A549 (cell line): ENCODE results near the gene DRD3. TPM values are rescaled to one million over a fixed set of nuclear protein-coding genes. Genes with fewer than 3 reads are reported as not detected.
A peak's percentile ranks its signal among the peaks of the same experiment; 100 is the strongest.

Experiments
- ATAC-seq, 2 experiments: fragments of 200-7000 bp in 1 of 2; fragments of >200 bp in 1 of 2; cut with Nextera tagmentation in 1 of 2; cut with Tn5 transposase in 1 of 2; 3 replicates each; pipeline versions ENCODE4 v1.8.0 to v1.9.1; 2018 to 2020; ENCODE audit warnings: mild to moderate bottlenecking in 1 of 2, moderate library complexity in 1 of 2
- CTCF ChIA-PET: fragments of 300-600 bp; sonication (Branson Sonifier 250); formaldehyde crosslinking; extraction: SDS; loops from one replicate; lab custom pipeline; 2021; ENCODE audit warnings: antibody characterized with exemption, inconsistent platforms; lab: Yijun Ruan, JAX
- POLR2A ChIA-PET: fragments of 350-600 bp; formaldehyde crosslinking; extraction: SDS; loops from one replicate; lab custom pipeline; 2021; ENCODE audit warnings: antibody characterized with exemption, inconsistent platforms; lab: Yijun Ruan, JAX
- DNase-seq, 2 experiments: peaks; one replicate each; pipeline versions ENCODE4 v3.0.0 to v3.0.0-alpha.2; 2011 to 2016; ENCODE audit warnings: low read depth in 1 of 2, low spot score in 1 of 2
- FAIRE-seq: peaks from 2 replicates; lab custom pipeline; 2011; peaks lifted over from hg19 to GRCh38; lab: Jason Lieb, UNC
- H3K27ac ChIP-seq, 2 experiments: fragments of >200 bp; sonication (Bioruptor Twin); formaldehyde crosslinking; 3 replicates each; pipeline ENCODE4 v1.5.1; 2016 to 2017
- H3K4me1 ChIP-seq: fragments of >200 bp; sonication (Bioruptor Twin); formaldehyde crosslinking; 3 replicates; pipeline ENCODE4 v1.6.1; 2016
- H3K4me2 ChIP-seq: fragments of >200 bp; sonication (Bioruptor Twin); formaldehyde crosslinking; 3 replicates; pipeline ENCODE4 v1.6.1; 2016
- H3K4me3 ChIP-seq: fragments of >200 bp; sonication (Bioruptor Twin); formaldehyde crosslinking; 3 replicates; pipeline ENCODE4 v1.5.1; 2016
- H3K9me3 ChIP-seq: fragments of >200 bp; sonication (Bioruptor Twin); formaldehyde crosslinking; 3 replicates; pipeline ENCODE4 v1.6.1; 2016
- CBX8 ChIP-seq: fragments of 200-600 bp; sonication (generic); IDR thresholded peaks from 2 replicates; pipeline ENCODE4 v1.6.1; 2016
- CEBPB ChIP-seq, 2 experiments: fragments of >200 bp in 1 of 2; sonication (Bioruptor Twin) in 1 of 2; formaldehyde crosslinking in 1 of 2; IDR thresholded peaks; 2 replicates each; pipeline ENCODE4 v1.6.1; 2012 to 2016
- CHD4 ChIP-seq: fragments of 200-600 bp; sonication (generic); IDR thresholded peaks from 2 replicates; pipeline ENCODE4 v1.6.1; 2016; ENCODE audit warnings: antibody characterized with exemption, mild to moderate bottlenecking, borderline replicate concordance
- CTCF ChIP-seq: fragments of >200 bp; sonication (Bioruptor Twin); formaldehyde crosslinking; IDR thresholded peaks from 3 replicates; pipeline ENCODE4 v1.5.1; 2016
- EHMT2 ChIP-seq: fragments of 200-600 bp; sonication (generic); IDR thresholded peaks from 2 replicates; pipeline ENCODE4 v1.6.1; 2016; ENCODE audit warnings: antibody characterized with exemption, low read depth, mild to moderate bottlenecking, moderate library complexity
- EP300 ChIP-seq, 2 experiments: fragments of >200 bp; sonication (Bioruptor Twin); formaldehyde crosslinking; IDR thresholded peaks; 2 replicates in 1 of 2; 3 replicates in 1 of 2; pipeline ENCODE4 v1.6.1; 2016 to 2017
- ESRRA ChIP-seq: fragments of 150-350 bp; IDR thresholded peaks from 2 replicates; pipeline ENCODE4 v1.6.1; 2014; ENCODE audit warnings: mild to moderate bottlenecking, low read length, borderline replicate concordance
- FOSL2 ChIP-seq, 2 experiments: fragments of 450-650 bp in 1 of 2; fragments of >200 bp in 1 of 2; sonication (Bioruptor Twin) in 1 of 2; formaldehyde crosslinking; IDR thresholded peaks; 2 replicates each; pipeline versions ENCODE4 v1.5.0 to v1.6.1; 2016 to 2020; ENCODE audit warnings: mild to moderate bottlenecking in 1 of 2, moderate library complexity in 1 of 2
- FOXS1 ChIP-seq: fragments of 250-450 bp; sonication (Bioruptor Pico); IDR thresholded peaks from 2 replicates; pipeline ENCODE4 v1.5.0; 2020; ENCODE audit warnings: mild to moderate bottlenecking, moderate library complexity
- HDAC2 ChIP-seq: fragments of 200-600 bp; sonication (generic); IDR thresholded peaks from 2 replicates; pipeline ENCODE4 v1.6.1; 2016
- HOXA7 ChIP-seq: fragments of 250-450 bp; sonication (Bioruptor Pico); IDR thresholded peaks from 2 replicates; pipeline ENCODE4 v1.5.0; 2020; ENCODE audit warnings: mild to moderate bottlenecking, moderate library complexity
- HOXB13 ChIP-seq: fragments of 250-450 bp; sonication (Bioruptor Pico); IDR thresholded peaks from 2 replicates; pipeline ENCODE4 v1.5.0; 2020; ENCODE audit warnings: low read depth, mild to moderate bottlenecking, moderate library complexity
- KDM5A ChIP-seq: fragments of 200-600 bp; sonication (generic); IDR thresholded peaks from 2 replicates; pipeline ENCODE4 v1.6.1; 2016; ENCODE audit warnings: antibody characterized with exemption, mild to moderate bottlenecking
- MAFK ChIP-seq: fragments of 450-650 bp; IDR thresholded peaks from 2 replicates; pipeline ENCODE4 v1.6.1; 2014; ENCODE audit not compliant: partially characterized antibody
- MYC ChIP-seq: IDR thresholded peaks from 2 replicates; pipeline ENCODE4 v1.6.1; 2012; ENCODE audit warnings: mild to moderate bottlenecking, inconsistent platforms, low read length, improper control_type of control experiment, borderline replicate concordance
- NFE2L2 ChIP-seq: fragments of 150-350 bp; conservative IDR thresholded peaks from 2 replicates; pipeline ENCODE4 v1.6.1; 2014; ENCODE audit warnings: low read length
- NR3C1 ChIP-seq: fragments of >200 bp; sonication (Bioruptor Twin); formaldehyde crosslinking; IDR thresholded peaks from 3 replicates; pipeline ENCODE4 v1.6.1; 2017
- PHF8 ChIP-seq: fragments of 200-600 bp; sonication (generic); IDR thresholded peaks from 2 replicates; pipeline ENCODE4 v1.6.1; 2016; ENCODE audit warnings: low read depth, mild to moderate bottlenecking, antibody characterized with exemption, moderate library complexity, borderline replicate concordance
- POLR2A ChIP-seq: IDR thresholded peaks from 2 replicates; pipeline ENCODE4 v1.6.1; 2012; ENCODE audit warnings: mild to moderate bottlenecking, low read length
- RAD21 ChIP-seq, 2 experiments: fragments of >200 bp in 1 of 2; sonication (Bioruptor Twin) in 1 of 2; formaldehyde crosslinking in 1 of 2; IDR thresholded peaks in 1 of 2; conservative IDR thresholded peaks in 1 of 2; 2 replicates in 1 of 2; 3 replicates in 1 of 2; pipeline ENCODE4 v1.6.1; 2012 to 2018; ENCODE audit warnings: inconsistent platforms in 1 of 2
- RARB ChIP-seq: fragments of 250-450 bp; sonication (Bioruptor Pico); IDR thresholded peaks from 2 replicates; pipeline ENCODE4 v1.8.0; 2021; ENCODE audit warnings: mild to moderate bottlenecking, moderate library complexity
- SMC3 ChIP-seq: fragments of >200 bp; sonication (Bioruptor Twin); formaldehyde crosslinking; IDR thresholded peaks from 3 replicates; pipeline ENCODE4 v1.6.1; 2018; ENCODE audit warnings: inconsistent platforms
- SREBF2 ChIP-seq: fragments of 450-650 bp; IDR thresholded peaks from 2 replicates; pipeline ENCODE4 v1.6.1; 2014; ENCODE audit warnings: mild to moderate bottlenecking, moderate library complexity
- TFCP2L1 ChIP-seq: fragments of 250-450 bp; sonication (Bioruptor Pico); IDR thresholded peaks from 2 replicates; pipeline ENCODE4 v1.5.0; 2021; ENCODE audit warnings: mild to moderate bottlenecking
- TP53 ChIP-seq: fragments of 250-450 bp; sonication (Bioruptor Pico); IDR thresholded peaks from 2 replicates; pipeline ENCODE4 v1.5.0; 2021; ENCODE audit warnings: mild to moderate bottlenecking, moderate library complexity
- ZC3H11A ChIP-seq: fragments of 450-650 bp; IDR thresholded peaks from 2 replicates; pipeline ENCODE4 v1.6.1; 2014; ENCODE audit warnings: antibody characterized with exemption, mild to moderate bottlenecking
- ZFP36 ChIP-seq: fragments of 450-650 bp; IDR thresholded peaks from 2 replicates; pipeline ENCODE4 v1.6.1; 2014; ENCODE audit warnings: borderline replicate concordance; ENCODE audit not compliant: partially characterized antibody
- WGBS: methylation state at CpG from one replicate; pipeline ENCODE4 v1.1.6; 2017; ENCODE audit errors: missing lambda C conversion rate; 5-methylcytosine and 5-hydroxymethylcytosine counted together
- polyA plus RNA-seq, 4 experiments: library from polyadenylated mRNA; depleted of rRNA in 3 of 4; stranded (reverse); fragments of >200 nt; fragmentation: RNase III in 1 of 4; extraction: RNeasy Plus Mini Kit Qiagen cat#74134 plus additional on column Dnase treatment in 1 of 4; gene quantifications; 2 replicates in 3 of 4; 3 replicates in 1 of 4; pipeline ENCODE4 v1.2.3, GENCODE V29; 2011 to 2017
- TF ChIP-seq, protein P1 (sequence below): fragments of 200-600 bp; sonication (generic); IDR thresholded peaks from 2 replicates; pipeline ENCODE4 v1.6.1; 2016; ENCODE audit warnings: antibody characterized with exemption, mild to moderate bottlenecking, moderate library complexity
- TF ChIP-seq, protein P2 (sequence below): fragments of 250-450 bp; sonication (Bioruptor Pico); IDR thresholded peaks from 2 replicates; pipeline ENCODE4 v1.5.0; 2021; ENCODE audit warnings: mild to moderate bottlenecking, moderate library complexity, borderline replicate concordance

Gene DRD3
- polyA plus RNA-seq, 2 of the 4 experiments (the other 2 are of a cell fraction) = not detected

GRCh38 chr3:114155370-114155821 lies 23.5 kb downstream of the DRD3 start:
- ATAC-seq = peak; percentile 23 to 60; a peak in 3 of 6 replicates
- peak; percentile 67 for TF ChIP-seq CTCF
- TF ChIP-seq KDM5A = no peak
- TF ChIP-seq RAD21 (conservative IDR thresholded peaks at IDR 0.05 in 1 of 2, IDR thresholded peaks at IDR 0.05 in 1 of 2) = peak; percentile 15 to 51; a peak in 2 of 5 replicates
- TF ChIP-seq TFCP2L1 (CRISPR knock-in tag) = no peak
- TF ChIP-seq TP53 (CRISPR knock-in tag) = no peak
- TF ChIP-seq NFE2L2 = no peak
- TF ChIP-seq PHF8 = no peak
- no peak for TF ChIP-seq SREBF2
- TF ChIP-seq MAFK = no peak
- TF ChIP-seq, protein P1, sequence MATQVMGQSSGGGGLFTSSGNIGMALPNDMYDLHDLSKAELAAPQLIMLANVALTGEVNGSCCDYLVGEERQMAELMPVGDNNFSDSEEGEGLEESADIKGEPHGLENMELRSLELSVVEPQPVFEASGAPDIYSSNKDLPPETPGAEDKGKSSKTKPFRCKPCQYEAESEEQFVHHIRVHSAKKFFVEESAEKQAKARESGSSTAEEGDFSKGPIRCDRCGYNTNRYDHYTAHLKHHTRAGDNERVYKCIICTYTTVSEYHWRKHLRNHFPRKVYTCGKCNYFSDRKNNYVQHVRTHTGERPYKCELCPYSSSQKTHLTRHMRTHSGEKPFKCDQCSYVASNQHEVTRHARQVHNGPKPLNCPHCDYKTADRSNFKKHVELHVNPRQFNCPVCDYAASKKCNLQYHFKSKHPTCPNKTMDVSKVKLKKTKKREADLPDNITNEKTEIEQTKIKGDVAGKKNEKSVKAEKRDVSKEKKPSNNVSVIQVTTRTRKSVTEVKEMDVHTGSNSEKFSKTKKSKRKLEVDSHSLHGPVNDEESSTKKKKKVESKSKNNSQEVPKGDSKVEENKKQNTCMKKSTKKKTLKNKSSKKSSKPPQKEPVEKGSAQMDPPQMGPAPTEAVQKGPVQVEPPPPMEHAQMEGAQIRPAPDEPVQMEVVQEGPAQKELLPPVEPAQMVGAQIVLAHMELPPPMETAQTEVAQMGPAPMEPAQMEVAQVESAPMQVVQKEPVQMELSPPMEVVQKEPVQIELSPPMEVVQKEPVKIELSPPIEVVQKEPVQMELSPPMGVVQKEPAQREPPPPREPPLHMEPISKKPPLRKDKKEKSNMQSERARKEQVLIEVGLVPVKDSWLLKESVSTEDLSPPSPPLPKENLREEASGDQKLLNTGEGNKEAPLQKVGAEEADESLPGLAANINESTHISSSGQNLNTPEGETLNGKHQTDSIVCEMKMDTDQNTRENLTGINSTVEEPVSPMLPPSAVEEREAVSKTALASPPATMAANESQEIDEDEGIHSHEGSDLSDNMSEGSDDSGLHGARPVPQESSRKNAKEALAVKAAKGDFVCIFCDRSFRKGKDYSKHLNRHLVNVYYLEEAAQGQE = no peak
- TF ChIP-seq EHMT2 = 0 out of 2 replicates have a peak, but pooled peaks have one; percentile 42
- TF ChIP-seq CEBPB (IDR thresholded peaks at IDR 0.05) = 0 out of 4 replicates have a peak, but pooled peaks of 1 of the 2 experiments have one; percentile 11
- no peak for TF ChIP-seq HDAC2
- Histone ChIP-seq H3K9me3 (no peaks in the 10 kb centered on the region), H3K4me1 (no peaks in the 10 kb centered on the region), H3K4me2 (no peak overlapping the region), H3K27ac (no peak overlapping the region), H3K4me3 (no peak overlapping the region)
- ChIA-PET POLR2A (interaction anchor here (0.7 kb wide), 1 partner anchor 97 kb away, joined by 3 read pairs; no protein-coding TSS in a partner anchor), CTCF (interaction anchor here (0.6 to 1.4 kb wide), 12 partner anchors 9 to 387 kb away, joined by 3 to 6 read pairs (median 3); partner anchors contain the start of genes DRD3 and GRAMD1C)
- WGBS = 37% methylated on average over 9 of the region's 9 CpGs
- DNase-seq = peak; percentile 25 to 61
- no peak for FAIRE-seq

DNA sequence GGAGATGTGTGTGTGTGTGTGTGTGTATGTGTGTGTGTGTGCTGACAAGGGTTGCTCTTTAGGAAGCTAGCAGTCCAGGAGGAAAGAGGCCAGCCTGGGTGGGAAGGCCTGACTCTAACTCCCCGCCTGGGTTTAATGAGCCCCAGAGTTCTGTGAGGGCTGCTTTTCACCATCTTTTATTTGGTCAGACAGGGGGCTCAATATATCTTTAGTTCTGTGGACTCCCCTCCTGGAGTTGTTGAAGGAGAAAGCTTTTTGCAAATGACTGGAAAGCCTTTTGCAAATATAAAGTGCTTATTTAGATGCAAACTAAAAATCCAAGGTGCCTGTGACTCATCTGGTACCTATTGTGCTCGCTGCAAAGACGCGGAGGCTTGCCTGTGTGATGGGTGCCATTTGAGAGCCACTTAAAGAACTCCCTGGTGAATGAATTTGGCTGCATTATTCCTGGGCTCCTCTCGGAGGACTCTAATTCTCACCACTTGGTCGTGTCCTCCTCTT lies 24.5 kb downstream of the DRD3 start:
- Histone ChIP-seq H3K4me1 (no peaks in the 10 kb centered on the region), H3K4me3 (no peak overlapping the region), H3K9me3 (no peaks in the 10 kb centered on the region), H3K27ac (no peak overlapping the region), H3K4me2 (no peak overlapping the region)
- CTCF ChIA-PET = interaction anchor here (0.9 to 1.4 kb wide), 5 partner anchors 23 to 316 kb away, joined by 3 read pairs; partner anchors contain the start of genes DRD3 and GRAMD1C
- FAIRE-seq (no peak), ATAC-seq (no peak), DNase-seq (no peak)
- TF ChIP-seq HOXB13 (CRISPR knock-in tag) (no peak), CHD4 (no peak), ZC3H11A (no peak), KDM5A (no peak), ZFP36 (no peak), RARB (no peak), POLR2A (no peak), SMC3 (no peak), FOXS1 (CRISPR knock-in tag) (no peak), FOSL2 (IDR thresholded peaks at IDR 0.05) (no peak), FOSL2 (CRISPR knock-in tag; IDR thresholded peaks at IDR 0.05) (no peak), NR3C1 (no peak), HOXA7 (no peak), EP300 (IDR thresholded peaks at IDR 0.05) (no peak), MYC (no peak), ESRRA (no peak), CBX8 (no peak)
- TF ChIP-seq, protein P2, sequence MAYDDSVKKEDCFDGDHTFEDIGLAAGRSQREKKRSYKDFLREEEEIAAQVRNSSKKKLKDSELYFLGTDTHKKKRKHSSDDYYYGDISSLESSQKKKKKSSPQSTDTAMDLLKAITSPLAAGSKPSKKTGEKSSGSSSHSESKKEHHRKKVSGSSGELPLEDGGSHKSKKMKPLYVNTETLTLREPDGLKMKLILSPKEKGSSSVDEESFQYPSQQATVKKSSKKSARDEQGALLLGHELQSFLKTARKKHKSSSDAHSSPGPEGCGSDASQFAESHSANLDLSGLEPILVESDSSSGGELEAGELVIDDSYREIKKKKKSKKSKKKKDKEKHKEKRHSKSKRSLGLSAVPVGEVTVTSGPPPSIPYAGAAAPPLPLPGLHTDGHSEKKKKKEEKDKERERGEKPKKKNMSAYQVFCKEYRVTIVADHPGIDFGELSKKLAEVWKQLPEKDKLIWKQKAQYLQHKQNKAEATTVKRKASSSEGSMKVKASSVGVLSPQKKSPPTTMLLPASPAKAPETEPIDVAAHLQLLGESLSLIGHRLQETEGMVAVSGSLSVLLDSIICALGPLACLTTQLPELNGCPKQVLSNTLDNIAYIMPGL (CRISPR knock-in tag) = no peak
- POLR2A ChIA-PET = no interaction called here
- WGBS = 77% methylated on average over 6 of the region's 6 CpGs
